Effector memory CD4-positive, alpha-beta T cell (primary cell): ENCODE data around the gene ATP4B.

Experiments used
- DNase-seq, 3 donors: peaks; one replicate each; pipeline ENCODE4 v3.0.0-alpha.2; 2020
- H3K27ac ChIP-seq: 2 replicates; pipeline ENCODE4 v1.7.0; 2013; ENCODE audit warnings: mild to moderate bottlenecking, low read length, moderate library complexity; ENCODE audit not compliant: insufficient read depth, poor library complexity, severe bottlenecking
- H3K27me3 ChIP-seq: replicated peaks from 2 replicates; pipeline ENCODE4 v1.7.0; 2013; ENCODE audit warnings: mild to moderate bottlenecking, low read length; ENCODE audit not compliant: insufficient read depth, control insufficient read depth, poor library complexity, severe bottlenecking
- H3K36me3 ChIP-seq: 2 replicates; pipeline ENCODE4 v1.7.0; 2013; ENCODE audit warnings: mild to moderate bottlenecking, low read length, moderate library complexity; ENCODE audit not compliant: control insufficient read depth, insufficient read depth
- H3K4me1 ChIP-seq: 2 replicates; pipeline ENCODE4 v1.7.0; 2013; ENCODE audit warnings: low read length, mild to moderate bottlenecking; ENCODE audit not compliant: control insufficient read depth, insufficient read depth, poor library complexity, severe bottlenecking
- H3K4me3 ChIP-seq: 2 replicates; pipeline ENCODE4 v1.7.0; 2013; ENCODE audit warnings: low read length, low read depth, mild to moderate bottlenecking; ENCODE audit not compliant: insufficient read depth, poor library complexity, severe bottlenecking
- H3K9me3 ChIP-seq: 2 replicates; pipeline ENCODE4 v1.7.0; 2013; ENCODE audit warnings: mild to moderate bottlenecking, low read length, moderate library complexity; ENCODE audit not compliant: control insufficient read depth

Gene ATP4B

GRCh38 chr13:113656831-113657671 lies 947 bp downstream of the ATP4B start:
- Histone ChIP-seq H3K27me3 (no peaks in the 10 kb centered on the region), H3K36me3 (no peaks in the 10 kb centered on the region), H3K4me1 (no peaks in the 10 kb centered on the region), H3K9me3 (peaks cover 4% of the 10 kb centered on the region), H3K4me3 (no peak overlapping the region), H3K27ac (no peak overlapping the region)
- no peak for DNase-seq

GRCh38 chr13:113656003-113656588 lies 1.9 kb downstream of the ATP4B start:
- H3K36me3 ChIP-seq: no peaks in the 10 kb centered on the region
- no peaks in the 10 kb centered on the region for H3K4me1 ChIP-seq
- H3K27me3 ChIP-seq: no peaks in the 10 kb centered on the region
- H3K4me3 ChIP-seq: no peak overlapping the region
- no peak overlapping the region for H3K27ac ChIP-seq
- H3K9me3 ChIP-seq: peaks cover 4% of the 10 kb centered on the region
- no peak for DNase-seq

- Histone ChIP-seq H3K27ac (no peak overlapping the region), H3K27me3 (no peaks in the 10 kb centered on the region), H3K4me1 (no peaks in the 10 kb centered on the region), H3K36me3 (no peaks in the 10 kb centered on the region), H3K9me3 (no peaks in the 10 kb centered on the region), H3K4me3 (no peak overlapping the region)
- DNase-seq: no peak
Measured at GRCh38 chr13:113655346-113656002, 2.5 kb downstream of the ATP4B start.

- Histone ChIP-seq H3K27ac (no peak overlapping the region), H3K4me1 (no peaks in the 10 kb centered on the region), H3K4me3 (no peak overlapping the region), H3K27me3 (no peaks in the 10 kb centered on the region), H3K36me3 (no peaks in the 10 kb centered on the region), H3K9me3 (no peaks in the 10 kb centered on the region)
- no peak for DNase-seq
Measured at GRCh38 chr13:113654591-113655345, 3.2 kb downstream of the ATP4B start.

- no peak for DNase-seq
- no peaks in the 10 kb centered on the region for H3K36me3 ChIP-seq
- no peak overlapping the region for H3K4me3 ChIP-seq
- no peak overlapping the region for H3K27ac ChIP-seq
- H3K27me3 ChIP-seq: no peaks in the 10 kb centered on the region
- H3K4me1 ChIP-seq: no peaks in the 10 kb centered on the region
- H3K9me3 ChIP-seq: no peaks in the 10 kb centered on the region
Measured at GRCh38 chr13:113654175-113654560, 3.8 kb downstream of the ATP4B start.

GRCh38 chr13:113653264-113654174 lies 4.5 kb downstream of the ATP4B start:
- no peaks in the 10 kb centered on the region for H3K36me3 ChIP-seq
- no peaks in the 10 kb centered on the region for H3K9me3 ChIP-seq
- H3K4me1 ChIP-seq: no peaks in the 10 kb centered on the region
- no peaks in the 10 kb centered on the region for H3K27me3 ChIP-seq
- H3K27ac ChIP-seq: no peak overlapping the region
- H3K4me3 ChIP-seq: no peak overlapping the region
- no peak for DNase-seq

GRCh38 chr13:113652404-113653263 lies 5.4 kb downstream of the ATP4B start:
- no peak overlapping the region for H3K27ac ChIP-seq
- no peak for DNase-seq
- no peaks in the 10 kb centered on the region for H3K9me3 ChIP-seq
- no peak overlapping the region for H3K4me3 ChIP-seq
- no peaks in the 10 kb centered on the region for H3K27me3 ChIP-seq
- H3K4me1 ChIP-seq: no peaks in the 10 kb centered on the region
- no peaks in the 10 kb centered on the region for H3K36me3 ChIP-seq

GRCh38 chr13:113651511-113652403 lies 6.2 kb downstream of the ATP4B start:
- Histone ChIP-seq H3K36me3 (no peaks in the 10 kb centered on the region), H3K27ac (no peak overlapping the region), H3K9me3 (no peaks in the 10 kb centered on the region), H3K27me3 (no peaks in the 10 kb centered on the region), H3K4me1 (no peaks in the 10 kb centered on the region), H3K4me3 (no peak overlapping the region)
- no peak for DNase-seq
